Psoas muscle (tissue), 8 donors: ENCODE results near the gene GFRA1. TPM values are rescaled to one million over a fixed set of nuclear protein-coding genes. Genes with fewer than 3 reads are reported as not detected.

Experiments used
- ATAC-seq, 4 donors: fragments of 200-7000 bp; cut with Tn5 transposase; one replicate each; pipeline ENCODE4 v1.9.1; 2020; ENCODE audit warnings: moderate library complexity in 3 of 4, mild to moderate bottlenecking in 2 of 4
- DNase-seq, 2 donors: peaks; one replicate each; pipeline ENCODE4 v3.0.0-alpha.2; 2020
- H3K27ac ChIP-seq: fragments of 200-600 bp; one replicate; pipeline ENCODE4 v1.8.0; 2022
- H3K27me3 ChIP-seq, 3 donors: fragments of 200-600 bp in 1 of 3; one replicate each; pipeline versions ENCODE4 v1.6.1 to v1.8.0; 2013 to 2022; ENCODE audit warnings: low read length in 2 of 3, mild to moderate bottlenecking in 2 of 3, moderate library complexity in 1 of 3; ENCODE audit not compliant: insufficient read depth in 3 of 3
- H3K36me3 ChIP-seq, 2 donors: fragments of 200-600 bp in 1 of 2; one replicate each; pipeline versions ENCODE4 v1.6.1 to v1.8.0; 2013 to 2022; ENCODE audit warnings: low read depth in 1 of 2, mild to moderate bottlenecking in 1 of 2, moderate library complexity in 1 of 2; ENCODE audit not compliant: insufficient read depth in 1 of 2
- H3K4me1 ChIP-seq: fragments of 200-600 bp; one replicate; pipeline ENCODE4 v1.8.0; 2022
- H3K4me3 ChIP-seq: fragments of 200-600 bp; one replicate; pipeline ENCODE4 v1.8.0; 2022; ENCODE audit warnings: mild to moderate bottlenecking
- H3K9me3 ChIP-seq: fragments of 200-600 bp; one replicate; pipeline ENCODE4 v1.8.0; 2022
- CTCF ChIP-seq: fragments of 200-600 bp; IDR thresholded peaks from one replicate; pipeline ENCODE4 v1.8.0; 2022; ENCODE audit warnings: antibody characterized with exemption
- WGBS, 3 donors: extraction: QIAGEN DNeasy Blood & Tissue Kit; methylation state at CpG; one replicate each; pipeline versions ENCODE4 v1.1.6 to v1.1.7; 2013; 5-methylcytosine and 5-hydroxymethylcytosine counted together
- intact Hi-C, 2 donors: fragments of 100-400 bp; cut with DNase I; formaldehyde crosslinking; loops; one replicate each; pipeline versions ENCODE4 v1.11.0 to v1.14.2; 2022
- polyA plus RNA-seq, 3 donors: library from polyadenylated mRNA; stranded (reverse); fragments of 200-250 nt; gene quantifications; one replicate each; pipeline ENCODE4 v1.2.3, GENCODE V29; 2013
- total RNA-seq, 4 donors: library from RNA; stranded (reverse); fragmentation: NEBNext Ultra II Directional in 2 of 4; extraction: Animal tissue kit (Norgen Biotek cat#: 25700) in 2 of 4; gene quantifications; one replicate each; pipeline versions ENCODE4 v1.2.1 to v1.2.4, GENCODE V29; 2021 to 2023
- donor health status: healthy with polysubstance abuse.
- donor health status: DM: no; HTN: no; CAD: no; lungs with moderate emphysema.
- donor health status: Bipolar disorder and iron deficiency.
- donor health status: healthy.
- donor health status: DM: yes; HTN: yes; CAD: no.
- donor health status: DM: no; HTN: no; CAD: no.
- donor health status: DM: no; HTN: no; CAD: no.
- donor health status: DM: yes; HTN: yes; CAD: no.

The GFRA1 gene
- total and polyA plus RNA-seq, 7 donors: 4.6 to 12.1 (median 7.1) TPM

- no peaks in the 10 kb centered on the region for H3K36me3 ChIP-seq
- H3K9me3 ChIP-seq: peaks cover 4% of the 10 kb centered on the region
- DNase-seq (no peak), ATAC-seq (no peak)
- H3K4me1 ChIP-seq: no peaks in the 10 kb centered on the region
- H3K27me3 ChIP-seq: peaks cover 0 to 2% (median 0%) of the 10 kb centered on the region in 3 donors
- no peak overlapping the region for H3K27ac ChIP-seq
- no peak overlapping the region for H3K4me3 ChIP-seq
- intact Hi-C loops: no loop called here
- TF ChIP-seq CTCF: no peak
- 68 to 89% (median 77%) methylated on average over 1 of the region's 1 CpG for WGBS, 3 donors
These were observed 115.5 kb downstream of the GFRA1 start for GRCh38 chr10:116157485-116157884.

- Histone ChIP-seq H3K27me3 (peaks cover 0 to 2% (median 0%) of the 10 kb centered on the region in 3 donors), H3K9me3 (peaks cover 4% of the 10 kb centered on the region), H3K4me1 (no peaks in the 10 kb centered on the region), H3K27ac (no peak overlapping the region), H3K36me3 (no peaks in the 10 kb centered on the region), H3K4me3 (no peak overlapping the region)
- no peak for DNase-seq
- TF ChIP-seq CTCF: no peak
- no peak for ATAC-seq
- intact Hi-C loops: no loop called here
- 68 to 81% (median 68%) methylated on average over 5 of the region's 5 CpGs for WGBS, 3 donors
These were observed 116.2 kb downstream of the GFRA1 start for GRCh38 chr10:116156819-116157218.

- ATAC-seq: no peak
- no peak for TF ChIP-seq CTCF
- peaks cover 0 to 2% (median 0%) of the 10 kb centered on the region in 3 donors for H3K27me3 ChIP-seq
These were observed 117.8 kb downstream of the GFRA1 start for GRCh38 chr10:116155191-116155590.

GRCh38 chr10:116154651-116155050, 118.4 kb downstream of the GFRA1 start:
- H3K27me3 ChIP-seq: peaks cover 0 to 2% (median 0%) of the 10 kb centered on the region in 3 donors
- ATAC-seq (no peak), DNase-seq (no peak)
- no peaks in the 10 kb centered on the region for H3K4me1 ChIP-seq
- no peak overlapping the region for H3K27ac ChIP-seq
- H3K4me3 ChIP-seq: no peak overlapping the region
- no peaks in the 10 kb centered on the region for H3K36me3 ChIP-seq
- TF ChIP-seq CTCF: no peak
- intact Hi-C loops: no loop called here
- H3K9me3 ChIP-seq: peaks cover 4% of the 10 kb centered on the region
- WGBS, 3 donors: 50 to 60% (median 52%) methylated on average over 1 of the region's 1 CpG

More at GRCh38 chr10:116155191-116155590, 117.8 kb downstream of the GFRA1 start:
- peaks cover 4% of the 10 kb centered on the region for H3K9me3 ChIP-seq
- no peaks in the 10 kb centered on the region for H3K4me1 ChIP-seq
- intact Hi-C loops: no loop called here
- H3K4me3 ChIP-seq: no peak overlapping the region
- WGBS, 3 donors: 83 to 93% (median 91%) methylated on average over 1 of the region's 1 CpG
- DNase-seq: no peak
- no peak overlapping the region for H3K27ac ChIP-seq
- H3K36me3 ChIP-seq: no peaks in the 10 kb centered on the region

GRCh38 chr10:116151076-116151475, 121.9 kb downstream of the GFRA1 start:
- Histone ChIP-seq H3K27me3 (peaks cover 0 to 2% (median 0%) of the 10 kb centered on the region in 3 donors), H3K4me1 (no peaks in the 10 kb centered on the region), H3K9me3 (peaks cover 4% of the 10 kb centered on the region), H3K27ac (no peak overlapping the region), H3K4me3 (no peak overlapping the region), H3K36me3 (no peaks in the 10 kb centered on the region)
- TF ChIP-seq CTCF: no peak
- intact Hi-C loops: no loop called here
- DNase-seq (no peak), ATAC-seq (no peak)
